Measurements from ENCODE around the gene METTL14.

- TF ChIP-seq CTCF (IDR thresholded peaks at IDR 0.05; ENCODE audit: low read depth, low read length) (peak; percentile 49), EZH2phosphoT487 (IDR thresholded peaks at IDR 0.05; ENCODE audit: low read depth) (no peak)
These were observed 55.7 kb downstream of the METTL14 start for GRCh38 chr4:118740869-118741268.
